Keratinocyte (primary cell): ENCODE data around the gene CLEC16A.

Experiments
- CTCF ChIP-seq, 3 experiments: IDR thresholded peaks in 1 of 3; conservative IDR thresholded peaks in 1 of 3; optimal IDR thresholded peaks in 1 of 3; 2 replicates in 2 of 3; 3 replicates in 1 of 3; pipeline versions ENCODE3 to v1.5.1; 2011; ENCODE audit warnings: low read length in 3 of 3, mild to moderate bottlenecking in 3 of 3, moderate library complexity in 2 of 3, control low read depth in 1 of 3, inconsistent platforms in 1 of 3; ENCODE audit not compliant: insufficient read depth in 2 of 3; ENCODE audit errors: extremely low read depth in 1 of 3
- EZH2 ChIP-seq: IDR thresholded peaks from one replicate; pipeline ENCODE4 v1.6.1; 2012; ENCODE audit warnings: inconsistent platforms, mild to moderate bottlenecking, low read length, moderate library complexity

GRCh38 chr16:11145173-11145818 lies 200.9 kb downstream of the CLEC16A start:
- TF ChIP-seq CTCF (optimal IDR thresholded peaks at IDR 0.05 in 1 of 3, IDR thresholded peaks at IDR 0.05 in 1 of 3, conservative IDR thresholded peaks at IDR 0.05 in 1 of 3; ENCODE audit: extremely low read depth in 1 of 3, insufficient read depth in 2 of 3, low read length in 3 of 3) (no peak), EZH2 (no peak)
